H9 (cell line): Measurements from ENCODE around the gene GFRA1. TPM values are rescaled to one million over a fixed set of nuclear protein-coding genes. Genes with fewer than 3 reads are reported as not detected.
A peak's percentile ranks its signal among the peaks of the same experiment; 100 is the strongest.

Source experiments
- DNase-seq: peaks from one replicate; pipeline ENCODE4 v3.0.0-alpha.2; 2017
- H2AFZ ChIP-seq: one replicate; pipeline ENCODE4 v1.6.1; 2013; ENCODE audit warnings: mild to moderate bottlenecking, low read length, control low read depth, moderate library complexity
- H2AK5ac ChIP-seq: 2 replicates; pipeline ENCODE4 v1.6.1; 2013; ENCODE audit warnings: low read length, control low read depth, mixed read lengths; ENCODE audit not compliant: insufficient read length
- H2BK120ac ChIP-seq: one replicate; pipeline ENCODE4 v1.6.1; 2013; ENCODE audit warnings: low read depth, mild to moderate bottlenecking, low read length, control low read depth, inconsistent platforms; ENCODE audit not compliant: poor library complexity, severe bottlenecking
- H2BK12ac ChIP-seq: 2 replicates; pipeline ENCODE4 v1.6.1; 2013; ENCODE audit warnings: low read length, control low read depth, mixed read lengths, low read depth; ENCODE audit not compliant: insufficient read length
- H2BK15ac ChIP-seq: 2 replicates; pipeline ENCODE4 v1.6.1; 2013; ENCODE audit warnings: low read depth, low read length, control low read depth
- H2BK20ac ChIP-seq: one replicate; pipeline ENCODE4 v1.6.1; 2013; ENCODE audit warnings: low read depth, mild to moderate bottlenecking, low read length, control low read depth, inconsistent platforms; ENCODE audit not compliant: poor library complexity, severe bottlenecking
- H2BK5ac ChIP-seq: 2 replicates; pipeline ENCODE4 v1.6.1; 2013; ENCODE audit warnings: low read length, control low read depth, mixed read lengths; ENCODE audit not compliant: insufficient read length
- H3K14ac ChIP-seq: 2 replicates; pipeline ENCODE4 v1.6.1; 2013; ENCODE audit warnings: low read length, control low read depth; ENCODE audit not compliant: insufficient read depth
- H3K18ac ChIP-seq: 2 replicates; pipeline ENCODE4 v1.6.1; 2013; ENCODE audit warnings: low read depth, mild to moderate bottlenecking, mixed read lengths, low read length, control low read depth; ENCODE audit not compliant: insufficient read length
- H3K23ac ChIP-seq: 2 replicates; pipeline ENCODE4 v1.6.1; 2013; ENCODE audit warnings: low read length, control low read depth, mixed read lengths, low read depth; ENCODE audit not compliant: insufficient read length
- H3K23me2 ChIP-seq: 2 replicates; pipeline ENCODE4 v1.6.1; 2013; ENCODE audit warnings: low read depth, mild to moderate bottlenecking, mixed read lengths, low read length, control low read depth; ENCODE audit not compliant: insufficient read length, poor library complexity, severe bottlenecking
- H3K27ac ChIP-seq: 2 replicates; pipeline ENCODE4 v1.5.1; 2013; ENCODE audit warnings: low read length, control low read depth, mixed read lengths, low read depth; ENCODE audit not compliant: insufficient read length
- H3K27me3 ChIP-seq: 2 replicates; pipeline ENCODE4 v1.6.1; 2013; ENCODE audit warnings: low read length, control low read depth, inconsistent platforms; ENCODE audit not compliant: insufficient read depth
- H3K4ac ChIP-seq: 2 replicates; pipeline ENCODE4 v1.6.1; 2013; ENCODE audit warnings: low read depth, mild to moderate bottlenecking, control low read depth, inconsistent platforms, low read length, moderate library complexity
- H3K4me1 ChIP-seq: 2 replicates; pipeline ENCODE4 v1.6.1; 2013; ENCODE audit warnings: low read length, control low read depth, inconsistent platforms; ENCODE audit not compliant: insufficient read depth
- H3K4me2 ChIP-seq: 2 replicates; pipeline ENCODE4 v1.6.1; 2013; ENCODE audit warnings: low read length, control low read depth, mixed read lengths; ENCODE audit not compliant: insufficient read length, insufficient read depth
- H3K56ac ChIP-seq: 2 replicates; pipeline ENCODE4 v1.6.1; 2013; ENCODE audit warnings: low read depth, mild to moderate bottlenecking, mixed read lengths, low read length, control low read depth; ENCODE audit not compliant: insufficient read length
- H3K79me1 ChIP-seq: 2 replicates; pipeline ENCODE4 v1.6.1; 2013; ENCODE audit warnings: low read depth, mild to moderate bottlenecking, moderate library complexity, low read length, control low read depth, inconsistent platforms; ENCODE audit not compliant: insufficient read depth, poor library complexity, severe bottlenecking
- H3K79me2 ChIP-seq: 2 replicates; pipeline ENCODE4 v1.6.1; 2013; ENCODE audit warnings: low read length, control low read depth, inconsistent platforms; ENCODE audit not compliant: insufficient read depth
- H3K9ac ChIP-seq: 2 replicates; pipeline ENCODE4 v1.6.1; 2013; ENCODE audit warnings: low read length, control low read depth, mixed read lengths; ENCODE audit not compliant: insufficient read length; ENCODE audit errors: extremely low read depth
- H3K9me3 ChIP-seq: one replicate; pipeline ENCODE4 v1.6.1; 2013; ENCODE audit warnings: low read depth, low read length, inconsistent platforms; ENCODE audit not compliant: control insufficient read depth
- H3T11ph ChIP-seq: one replicate; pipeline ENCODE4 v1.6.1; 2013; ENCODE audit warnings: mild to moderate bottlenecking, low read length, control low read depth, inconsistent platforms
- H4K20me1 ChIP-seq: one replicate; pipeline ENCODE4 v1.6.1; 2013; ENCODE audit not compliant: control insufficient read depth, insufficient read length, insufficient read depth
- H4K5ac ChIP-seq: 2 replicates; pipeline ENCODE4 v1.6.1; 2013; ENCODE audit warnings: low read depth, mild to moderate bottlenecking, mixed read lengths, low read length, control low read depth; ENCODE audit not compliant: insufficient read length
- H4K8ac ChIP-seq: replicated peaks from 2 replicates; pipeline ENCODE4 v1.6.1; 2013; ENCODE audit warnings: low read length, control low read depth, mixed read lengths, low read depth; ENCODE audit not compliant: insufficient read length
- H4K91ac ChIP-seq: 2 replicates; pipeline ENCODE4 v1.6.1; 2013; ENCODE audit warnings: low read depth, mild to moderate bottlenecking, moderate library complexity, mixed read lengths, low read length, control low read depth; ENCODE audit not compliant: insufficient read length
- H3K27ac Mint-ChIP-seq, 3 experiments: 2 replicates in 2 of 3; 3 replicates in 1 of 3; pipeline ENCODE4 v1.8.0; 2020 to 2021; ENCODE audit warnings: mixed read lengths in 3 of 3, mild to moderate bottlenecking in 1 of 3, moderate library complexity in 1 of 3
- H3K27me3 Mint-ChIP-seq: 2 replicates; pipeline ENCODE4 v1.8.0; 2021; ENCODE audit warnings: low read depth, mild to moderate bottlenecking, moderate library complexity, mixed read lengths
- H3K36me3 Mint-ChIP-seq, 3 experiments: 2 replicates in 2 of 3; 3 replicates in 1 of 3; pipeline ENCODE4 v1.8.0; 2020 to 2021; ENCODE audit warnings: low read depth in 3 of 3, mixed read lengths in 3 of 3; ENCODE audit not compliant: insufficient read depth in 1 of 3
- H3K4me1 Mint-ChIP-seq, 2 experiments: 2 replicates each; pipeline ENCODE4 v1.8.0; 2020; ENCODE audit warnings: mixed read lengths in 2 of 2
- H3K4me3 Mint-ChIP-seq, 2 experiments: 2 replicates in 1 of 2; 3 replicates in 1 of 2; pipeline ENCODE4 v1.8.0; 2020 to 2021; ENCODE audit warnings: mild to moderate bottlenecking in 2 of 2, mixed read lengths in 2 of 2, moderate library complexity in 1 of 2
- H3K9me3 Mint-ChIP-seq, 2 experiments: 2 replicates in 1 of 2; 3 replicates in 1 of 2; pipeline ENCODE4 v1.8.0; 2020; ENCODE audit warnings: mild to moderate bottlenecking in 2 of 2, mixed read lengths in 2 of 2, moderate library complexity in 1 of 2
- WGBS: extraction: QIAGEN DNeasy Blood & Tissue Kit; methylation state at CpG from one replicate; pipeline ENCODE4 v1.1.7; 2013; ENCODE audit warnings: missing lambda C conversion rate, low lambda C conversion rate, mixed read lengths; ENCODE audit not compliant: insufficient read length; ENCODE audit errors: extremely low coverage; 5-methylcytosine and 5-hydroxymethylcytosine counted together
- total RNA-seq: library from RNA; stranded (reverse); gene quantifications from 2 replicates; pipeline ENCODE4 v1.2.1, GENCODE V29; 2021
- TF ChIP-seq, protein P1 (sequence below): fragments of 200-600 bp; sonication (generic); conservative IDR thresholded peaks from 3 replicates; pipeline ENCODE4 v1.8.0; 2021; ENCODE audit warnings: antibody characterized with exemption, mild to moderate bottlenecking

The GFRA1 gene
- total RNA-seq, 1 experiment from 2014 or later: 0.24 TPM

- TF ChIP-seq, protein P1, sequence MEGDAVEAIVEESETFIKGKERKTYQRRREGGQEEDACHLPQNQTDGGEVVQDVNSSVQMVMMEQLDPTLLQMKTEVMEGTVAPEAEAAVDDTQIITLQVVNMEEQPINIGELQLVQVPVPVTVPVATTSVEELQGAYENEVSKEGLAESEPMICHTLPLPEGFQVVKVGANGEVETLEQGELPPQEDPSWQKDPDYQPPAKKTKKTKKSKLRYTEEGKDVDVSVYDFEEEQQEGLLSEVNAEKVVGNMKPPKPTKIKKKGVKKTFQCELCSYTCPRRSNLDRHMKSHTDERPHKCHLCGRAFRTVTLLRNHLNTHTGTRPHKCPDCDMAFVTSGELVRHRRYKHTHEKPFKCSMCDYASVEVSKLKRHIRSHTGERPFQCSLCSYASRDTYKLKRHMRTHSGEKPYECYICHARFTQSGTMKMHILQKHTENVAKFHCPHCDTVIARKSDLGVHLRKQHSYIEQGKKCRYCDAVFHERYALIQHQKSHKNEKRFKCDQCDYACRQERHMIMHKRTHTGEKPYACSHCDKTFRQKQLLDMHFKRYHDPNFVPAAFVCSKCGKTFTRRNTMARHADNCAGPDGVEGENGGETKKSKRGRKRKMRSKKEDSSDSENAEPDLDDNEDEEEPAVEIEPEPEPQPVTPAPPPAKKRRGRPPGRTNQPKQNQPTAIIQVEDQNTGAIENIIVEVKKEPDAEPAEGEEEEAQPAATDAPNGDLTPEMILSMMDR: no peak
- no peak overlapping the region for H2BK120ac ChIP-seq
- no peak overlapping the region for H3K4me2 ChIP-seq
Observed at GRCh38 chr10:116029826-116030225, 243.2 kb downstream of the GFRA1 start.

More at GRCh38 chr10:116029826-116030225, 243.2 kb downstream of the GFRA1 start:
- Mint-ChIP-seq H3K27me3 (no peaks in the 10 kb centered on the region), H3K4me3 (no peak overlapping the region), H3K36me3 (peaks cover 3 to 16% (median 7%) of the 10 kb centered on the region in 3 experiments; a peak in 6 of 7 replicates), H3K9me3 (peaks cover 14 to 15% of the 10 kb centered on the region in 2 experiments), H3K4me1 (no peaks in the 10 kb centered on the region), H3K27ac (peak overlapping the region in 1 of 3 experiments; percentile 94; a peak in 2 of 7 replicates)
- H2BK20ac ChIP-seq: no peak overlapping the region
- no CpG with 5 or more reads among the region's 4 CpGs for WGBS
- H3K14ac ChIP-seq: no peak overlapping the region
- H3K27ac ChIP-seq: no peak overlapping the region
- H2BK15ac ChIP-seq: no peak overlapping the region
- no peak overlapping the region for H3K18ac ChIP-seq
- H3K9ac ChIP-seq: no peak overlapping the region
- H2BK12ac ChIP-seq: no peak overlapping the region
- no peak overlapping the region for H3T11ph ChIP-seq
- H4K5ac ChIP-seq: no peak overlapping the region
- H3K23ac ChIP-seq: no peak overlapping the region
- H2AK5ac ChIP-seq: no peak overlapping the region
- H2AFZ ChIP-seq: no peak overlapping the region
- no peaks in the 10 kb centered on the region for H3K79me2 ChIP-seq
- no peaks in the 10 kb centered on the region for H3K79me1 ChIP-seq
- DNase-seq: no peak
- H3K27me3 ChIP-seq: no peaks in the 10 kb centered on the region
- H4K91ac ChIP-seq: no peak overlapping the region
- H3K9me3 ChIP-seq: no peaks in the 10 kb centered on the region
- no peak overlapping the region for H3K56ac ChIP-seq
- H2BK5ac ChIP-seq: no peak overlapping the region
- H4K20me1 ChIP-seq: no peaks in the 10 kb centered on the region
- no peak overlapping the region for H3K4ac ChIP-seq
- no peak overlapping the region for H4K8ac ChIP-seq
- H3K4me1 ChIP-seq: no peaks in the 10 kb centered on the region
- no peaks in the 10 kb centered on the region for H3K23me2 ChIP-seq
